ES-I3 (cell line): Measurements from ENCODE around the gene BTG3.

Source experiments
- H3K36me3 ChIP-seq: 2 replicates; pipeline ENCODE4 v1.6.1; 2013; ENCODE audit warnings: mild to moderate bottlenecking, low read length, control low read depth, moderate library complexity; ENCODE audit not compliant: insufficient read depth
- H3K4me1 ChIP-seq: 2 replicates; pipeline ENCODE4 v1.6.1; 2013; ENCODE audit warnings: mild to moderate bottlenecking, control low read depth, low read length; ENCODE audit not compliant: insufficient read depth
- H3K9ac ChIP-seq: 2 replicates; pipeline ENCODE4 v1.6.1; 2013; ENCODE audit warnings: low read depth, mild to moderate bottlenecking, low read length, moderate library complexity
- H3K9me3 ChIP-seq: 2 replicates; pipeline ENCODE4 v1.6.1; 2013; ENCODE audit warnings: mild to moderate bottlenecking, low read length, moderate library complexity; ENCODE audit not compliant: control insufficient read depth, insufficient read depth

Gene BTG3

DNA sequence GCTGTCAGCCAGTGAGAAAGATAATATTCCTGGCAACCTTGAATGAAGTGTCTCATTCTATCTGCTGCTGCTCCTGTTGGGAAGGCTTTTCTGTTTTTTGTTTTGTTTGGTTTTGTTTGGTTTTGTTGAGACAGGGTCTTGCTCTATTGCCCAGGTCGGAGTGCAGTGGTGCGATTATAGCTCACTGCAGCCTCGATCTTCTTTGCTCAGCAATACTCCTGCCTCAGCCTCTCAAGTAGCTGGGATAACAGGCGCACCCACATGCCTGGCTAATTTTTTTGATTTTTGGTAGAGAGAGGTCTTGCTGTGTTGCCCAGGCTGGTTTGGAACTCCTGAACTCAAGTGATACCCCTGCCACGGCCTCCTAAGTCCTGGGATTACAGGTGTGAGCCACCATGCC, 37.6 kb downstream of the BTG3 start:
- H3K36me3 ChIP-seq = no peaks in the 10 kb centered on the region; the same call in 1 of the 2 replicates

DNA sequence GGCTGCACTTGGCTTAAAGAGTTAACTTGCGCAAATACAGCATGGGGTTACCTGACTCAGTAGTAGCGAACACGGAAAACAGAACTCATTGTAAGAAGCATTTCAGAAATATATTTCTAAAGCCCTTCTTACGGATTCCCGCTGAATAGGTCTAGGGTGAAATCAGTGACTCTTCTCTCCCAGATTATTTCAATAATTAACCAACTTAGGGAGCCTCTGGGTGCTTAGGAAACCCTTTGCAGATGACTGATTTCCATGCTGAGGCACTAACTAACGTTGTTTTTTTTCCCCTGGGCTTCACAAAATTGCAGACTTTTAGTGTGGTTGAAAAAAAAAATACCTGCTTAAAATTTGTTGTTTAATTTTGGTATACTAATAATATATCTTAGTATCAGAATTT, 40.3 kb downstream of the BTG3 start:
- Histone ChIP-seq H3K9me3 (no peaks in the 10 kb centered on the region), H3K4me1 (no peaks in the 10 kb centered on the region), H3K36me3 (no peaks in the 10 kb centered on the region; the same call in 1 of the 2 replicates), H3K9ac (no peak overlapping the region)

More for the DNA sequence above, 37.6 kb downstream of the BTG3 start:
- no peak overlapping the region for H3K9ac ChIP-seq
- H3K4me1 ChIP-seq = no peaks in the 10 kb centered on the region
- no peaks in the 10 kb centered on the region for H3K9me3 ChIP-seq

DNA sequence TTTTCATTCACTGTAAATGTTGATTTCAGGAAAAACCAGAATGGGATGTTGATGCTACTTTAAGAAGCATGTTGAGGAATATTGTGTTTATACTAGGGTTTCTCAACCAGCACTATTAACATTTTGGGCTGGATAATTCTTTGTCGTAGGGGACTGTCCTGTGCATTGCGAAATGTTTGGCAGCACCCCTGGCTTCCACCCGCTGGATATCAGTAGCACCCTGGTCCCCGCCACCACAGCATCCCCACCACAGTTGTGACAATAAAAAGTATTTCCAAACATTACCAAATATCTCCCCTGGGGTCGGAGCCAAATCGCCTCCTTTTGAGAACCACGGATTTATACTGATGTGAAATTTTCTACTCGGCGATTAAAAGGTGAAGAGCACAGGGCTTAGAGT, 41.9 kb downstream of the BTG3 start:
- Histone ChIP-seq H3K9me3 (no peaks in the 10 kb centered on the region), H3K36me3 (no peaks in the 10 kb centered on the region; the same call in 1 of the 2 replicates), H3K9ac (no peak overlapping the region), H3K4me1 (no peaks in the 10 kb centered on the region)

DNA sequence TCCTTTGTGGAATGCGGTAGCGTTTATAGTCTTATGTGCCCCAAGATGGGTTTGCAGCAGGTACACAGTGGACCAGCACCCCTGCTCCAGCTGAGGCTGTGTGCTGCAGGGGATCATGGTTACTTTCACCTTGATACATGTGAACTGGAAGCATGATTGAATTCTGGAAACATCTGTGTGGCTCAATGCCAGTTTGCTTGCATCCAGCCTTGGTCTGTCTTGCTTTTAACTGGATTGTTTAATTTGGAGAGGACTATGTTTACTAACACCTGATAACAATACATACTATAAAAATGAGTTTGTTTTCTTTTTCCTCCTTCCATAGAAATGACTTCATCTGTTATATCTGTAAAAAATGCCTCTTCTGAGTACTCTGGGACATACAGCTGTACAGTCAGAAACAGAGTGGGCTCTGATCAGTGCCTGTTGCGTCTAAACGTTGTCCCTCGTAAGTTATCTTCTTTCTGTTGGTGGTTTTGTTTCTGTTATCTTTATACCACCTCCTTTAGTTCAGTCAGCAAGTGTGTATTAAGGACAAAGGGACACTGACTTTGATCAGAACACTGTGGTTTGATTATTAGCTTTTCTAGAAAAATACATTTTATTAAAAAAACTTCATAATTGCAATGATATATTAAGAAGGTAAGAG, 52.2 kb downstream of the BTG3 start:
- no peaks in the 10 kb centered on the region for H3K9me3 ChIP-seq
- no peak overlapping the region for H3K9ac ChIP-seq
- H3K4me1 ChIP-seq = no peaks in the 10 kb centered on the region
- peaks cover 39% of the 10 kb centered on the region for H3K36me3 ChIP-seq

DNA sequence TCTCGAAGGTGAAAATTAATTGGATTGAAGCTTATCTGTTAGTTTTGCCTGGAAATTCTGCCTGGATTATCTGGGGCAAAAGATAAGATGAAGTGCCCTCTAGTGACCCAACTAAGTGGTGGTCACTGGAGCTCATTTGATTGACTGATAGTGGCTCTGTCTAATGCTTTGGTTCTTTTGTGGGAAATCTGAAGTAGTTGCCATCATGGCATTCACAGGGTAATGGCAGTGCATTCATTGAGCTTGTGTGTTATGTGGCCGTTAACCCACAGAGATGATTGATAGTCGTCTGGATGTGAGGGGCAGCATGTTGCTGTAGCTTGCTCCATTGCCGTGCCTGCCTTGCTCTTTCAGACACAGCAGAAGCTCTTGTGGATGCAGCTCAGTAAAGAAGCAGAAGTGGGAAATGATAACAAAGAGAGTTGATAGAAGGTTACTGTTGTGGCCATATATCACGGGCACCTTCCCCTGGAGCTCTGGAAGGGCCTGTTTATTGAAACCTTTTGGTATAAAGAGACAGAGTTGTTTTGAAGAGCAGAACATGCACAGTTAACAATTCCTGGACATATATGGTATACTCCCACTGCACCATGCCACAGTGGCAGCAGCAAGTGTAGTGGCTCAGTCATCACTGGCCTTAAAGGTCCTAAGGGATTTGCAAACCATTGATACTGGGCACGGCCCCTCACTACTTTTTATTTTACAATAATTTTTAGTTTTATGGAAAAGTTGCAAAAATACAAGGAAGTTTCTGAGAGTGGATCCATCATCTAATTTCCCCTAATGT, 57.8 kb downstream of the BTG3 start:
- Histone ChIP-seq H3K9me3 (no peaks in the 10 kb centered on the region), H3K36me3 (peaks cover 23% of the 10 kb centered on the region), H3K9ac (no peak overlapping the region), H3K4me1 (no peaks in the 10 kb centered on the region)

DNA sequence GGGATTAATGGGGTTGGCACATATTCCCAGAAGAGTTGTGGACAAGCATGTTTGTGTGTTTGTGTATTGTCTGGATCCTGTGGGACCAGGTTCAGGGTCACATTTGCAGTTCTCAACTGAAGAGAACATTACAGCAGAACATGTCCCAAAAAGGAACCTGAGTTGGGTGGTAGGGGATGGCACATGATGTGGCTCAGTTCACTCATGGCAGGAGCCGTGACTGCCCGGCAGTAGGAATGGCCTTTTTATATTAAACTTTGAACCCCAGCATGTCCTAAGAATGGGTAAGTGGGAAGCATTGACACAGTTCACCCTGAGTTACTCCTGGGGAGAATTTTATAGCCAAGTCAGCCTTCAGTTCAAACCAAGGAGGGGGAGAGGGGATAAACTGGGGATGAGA, 58.6 kb downstream of the BTG3 start:
- H3K36me3 ChIP-seq = peaks cover 23% of the 10 kb centered on the region
- no peak overlapping the region for H3K9ac ChIP-seq
- no peaks in the 10 kb centered on the region for H3K9me3 ChIP-seq
- no peaks in the 10 kb centered on the region for H3K4me1 ChIP-seq

DNA sequence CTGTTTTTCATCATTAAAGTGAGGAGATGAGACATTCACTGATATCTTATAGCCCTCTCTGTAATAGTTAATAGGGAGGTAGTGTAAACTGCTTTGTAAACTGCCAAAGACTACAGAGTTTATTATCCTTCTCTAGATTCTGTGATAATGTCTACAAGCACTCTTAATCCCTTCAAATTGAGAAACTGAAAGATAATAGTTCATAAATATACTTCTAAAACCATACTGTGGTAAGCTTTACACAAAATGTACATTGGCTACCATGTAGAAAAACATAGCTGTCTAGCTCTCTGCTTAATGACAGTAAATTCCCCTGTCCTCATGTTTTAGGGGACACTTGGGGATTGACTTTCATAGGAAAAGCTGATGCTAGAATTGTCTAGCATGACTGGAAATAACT, 60.3 kb downstream of the BTG3 start:
- Histone ChIP-seq H3K4me1 (no peaks in the 10 kb centered on the region), H3K9me3 (no peaks in the 10 kb centered on the region), H3K36me3 (peaks cover 14% of the 10 kb centered on the region), H3K9ac (no peak overlapping the region)

DNA sequence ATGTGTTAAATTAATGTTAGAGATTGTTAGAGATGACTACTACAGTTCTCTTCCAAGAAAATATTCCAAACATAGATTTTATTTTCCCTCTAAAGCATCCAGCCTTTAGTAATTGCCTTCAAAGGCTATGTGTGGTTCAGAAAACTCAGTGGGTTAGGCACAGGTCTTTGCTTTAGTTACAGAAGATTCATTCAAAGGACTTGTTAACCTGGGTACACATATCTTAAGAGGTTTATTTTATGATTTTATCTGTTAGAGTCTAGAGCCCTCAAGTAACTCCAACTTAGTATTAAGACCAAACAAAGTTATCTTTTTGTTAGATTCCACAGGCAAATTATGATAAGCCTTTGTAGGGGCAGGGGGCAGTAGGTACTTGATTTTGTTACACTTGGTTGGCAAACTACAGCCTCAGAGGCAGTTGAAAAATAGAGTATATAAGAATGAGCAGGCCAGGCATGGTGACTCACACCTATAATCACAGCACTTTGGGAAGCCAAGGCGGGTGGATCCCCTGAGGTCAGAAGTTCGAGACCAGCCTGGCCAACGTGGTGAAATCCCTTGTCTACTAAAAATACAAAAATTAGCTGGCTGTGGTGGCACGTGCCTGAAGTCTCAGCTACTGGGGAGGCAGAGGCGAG, 61.9 kb downstream of the BTG3 start:
- no peaks in the 10 kb centered on the region for H3K4me1 ChIP-seq
- H3K9me3 ChIP-seq = no peaks in the 10 kb centered on the region
- H3K9ac ChIP-seq = no peak overlapping the region
- peaks cover 18% of the 10 kb centered on the region for H3K36me3 ChIP-seq

DNA sequence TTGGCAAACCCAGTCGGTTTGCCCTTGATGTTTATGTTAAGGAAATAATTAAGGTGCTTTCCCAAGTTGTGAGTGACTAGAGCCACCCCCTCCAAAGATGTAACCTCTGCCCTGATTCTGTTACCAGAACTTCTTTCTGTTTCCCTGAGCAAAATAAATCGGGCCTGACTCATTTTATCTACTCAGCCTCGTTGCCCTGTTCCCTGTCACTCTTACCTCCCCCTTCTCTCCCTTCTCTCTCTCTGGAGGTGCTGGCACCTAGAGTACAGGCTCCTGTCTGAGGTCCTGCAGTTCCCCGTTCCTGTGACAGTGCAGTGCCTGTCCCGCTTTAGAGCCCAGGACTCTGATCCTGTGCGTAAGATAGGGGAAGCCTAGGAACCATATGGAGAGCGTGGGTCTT, 64.4 kb downstream of the BTG3 start:
- no peak overlapping the region for H3K9ac ChIP-seq
- no peaks in the 10 kb centered on the region for H3K9me3 ChIP-seq
- peaks cover 7% of the 10 kb centered on the region; the same call in 1 of the 2 replicates for H3K4me1 ChIP-seq
- peaks cover 15% of the 10 kb centered on the region for H3K36me3 ChIP-seq

DNA sequence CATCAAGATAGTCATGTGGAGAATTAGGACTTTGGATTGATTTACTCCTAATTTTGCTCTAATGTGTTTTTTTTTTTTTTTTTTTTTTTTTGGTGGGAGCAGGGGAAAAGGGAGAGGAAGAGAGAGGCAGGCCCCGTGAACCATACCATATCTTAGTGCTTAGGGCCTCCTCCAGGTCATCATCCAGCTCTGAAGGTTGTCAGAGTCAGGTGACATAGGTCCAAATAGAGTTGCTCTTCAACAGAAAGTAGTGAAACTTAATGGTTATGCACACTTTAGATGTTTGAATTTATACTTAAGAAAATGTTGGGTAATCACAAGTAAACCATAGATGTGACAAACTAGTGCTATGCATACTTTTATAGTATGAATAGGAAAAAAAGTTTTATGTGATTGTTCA, 67.7 kb downstream of the BTG3 start:
- no peak overlapping the region for H3K9ac ChIP-seq
- H3K9me3 ChIP-seq = no peaks in the 10 kb centered on the region
- peaks cover 7% of the 10 kb centered on the region; the same call in 1 of the 2 replicates for H3K4me1 ChIP-seq
- peaks cover 9% of the 10 kb centered on the region for H3K36me3 ChIP-seq
